Hepatocyte (in vitro differentiated cells): ENCODE data around the gene ARHGAP6. TPM values are rescaled to one million over a fixed set of nuclear protein-coding genes. Genes with fewer than 3 reads are reported as not detected.

Experiments
- DNase-seq: peaks from one replicate; pipeline ENCODE4 v3.0.0-alpha.2; 2016; ENCODE audit warnings: low spot score
- H2AFZ ChIP-seq: fragments of 200-600 bp; sonication (generic); 2 replicates; pipeline ENCODE4 v1.6.0; 2016; ENCODE audit warnings: antibody characterized with exemption, mild to moderate bottlenecking
- H3K27ac ChIP-seq: fragments of 200-600 bp; sonication (generic); 2 replicates; pipeline ENCODE4 v1.5.1; 2016; ENCODE audit warnings: mild to moderate bottlenecking
- H3K27me3 ChIP-seq: fragments of 200-600 bp; sonication (generic); 2 replicates; pipeline ENCODE4 v1.6.1; 2016
- H3K36me3 ChIP-seq: fragments of 200-600 bp; sonication (generic); replicated peaks from 2 replicates; pipeline ENCODE4 v1.5.1; 2016; ENCODE audit warnings: low read depth; ENCODE audit not compliant: insufficient read depth
- H3K4me1 ChIP-seq: fragments of 200-600 bp; sonication (generic); 2 replicates; pipeline ENCODE4 v1.5.1; 2016; ENCODE audit warnings: mild to moderate bottlenecking, moderate library complexity; ENCODE audit not compliant: insufficient read depth
- H3K4me2 ChIP-seq: fragments of 200-600 bp; sonication (generic); 2 replicates; pipeline ENCODE4 v1.6.0; 2016
- H3K4me3 ChIP-seq: fragments of 200-600 bp; sonication (generic); 2 replicates; pipeline ENCODE4 v1.5.1; 2016; ENCODE audit warnings: mild to moderate bottlenecking
- H3K79me2 ChIP-seq: fragments of 200-600 bp; sonication (generic); 2 replicates; pipeline ENCODE4 v1.6.0; 2017; ENCODE audit warnings: mild to moderate bottlenecking
- H3K9me2 ChIP-seq: fragments of 200-600 bp; sonication (generic); replicated peaks from 2 replicates; pipeline ENCODE4 v1.6.0; 2017; ENCODE audit warnings: mild to moderate bottlenecking; ENCODE audit not compliant: insufficient read depth
- H3K9me3 ChIP-seq: fragments of 200-600 bp; sonication (generic); 2 replicates; pipeline ENCODE4 v1.5.1; 2016; ENCODE audit warnings: low read depth, mild to moderate bottlenecking
- H4K20me1 ChIP-seq: fragments of 200-600 bp; sonication (generic); 2 replicates; pipeline ENCODE4 v1.6.0; 2016; ENCODE audit warnings: mild to moderate bottlenecking; ENCODE audit not compliant: insufficient read depth, poor library complexity, severe bottlenecking
- CTCF ChIP-seq: fragments of 200-600 bp; sonication (generic); IDR thresholded peaks from 2 replicates; pipeline ENCODE4 v1.5.1; 2016; ENCODE audit warnings: antibody characterized with exemption, mild to moderate bottlenecking; ENCODE audit not compliant: poor library complexity
- EZH2 ChIP-seq: fragments of 200-600 bp; sonication (generic); IDR thresholded peaks from 2 replicates; pipeline ENCODE4 v1.6.1; 2016; ENCODE audit warnings: antibody characterized with exemption, mild to moderate bottlenecking, borderline replicate concordance
- EZH2phosphoT487 ChIP-seq: fragments of 200-600 bp; sonication (generic); IDR thresholded peaks from one replicate; pipeline ENCODE4 v1.6.1; 2018; ENCODE audit warnings: antibody characterized with exemption, mild to moderate bottlenecking, low read depth, moderate library complexity; ENCODE audit not compliant: unreplicated experiment, severe bottlenecking
- WGBS: methylation state at CpG from one replicate; pipeline ENCODE4 v1.1.6; 2016; ENCODE audit warnings: low lambda C conversion rate; ENCODE audit errors: missing lambda C conversion rate; 5-methylcytosine and 5-hydroxymethylcytosine counted together
- polyA plus RNA-seq: library from polyadenylated mRNA; unstranded; fragments of >200 nt; fragmentation: Nextera tagmentation; extraction: Ambion mirVana; gene quantifications from 2 replicates; pipeline ENCODE4 v1.2.1, GENCODE V29; 2016
- total RNA-seq: library from RNA; depleted of rRNA; stranded (reverse); fragments of >200 nt; gene quantifications from 2 replicates; pipeline ENCODE4 v1.2.3, GENCODE V29; 2014

ARHGAP6 gene
- total and polyA plus RNA-seq, 2 experiments from 2014 or later = 4.9 to 6.9 TPM

GRCh38 chrX:11143931-11144678, 521.6 kb downstream of the ARHGAP6 start:
- H3K9me3 ChIP-seq = no peaks in the 10 kb centered on the region
- no peaks in the 10 kb centered on the region for H3K79me2 ChIP-seq
- H3K4me1 ChIP-seq = no peaks in the 10 kb centered on the region
- no peak overlapping the region for H3K27ac ChIP-seq
- H2AFZ ChIP-seq = no peak overlapping the region
- TF ChIP-seq CTCF = peak; percentile 60
- TF ChIP-seq EZH2phosphoT487 = no peak
- no peak for TF ChIP-seq EZH2
- no peak overlapping the region for H3K4me2 ChIP-seq
- peak; percentile 85 for DNase-seq
- no peaks in the 10 kb centered on the region for H3K9me2 ChIP-seq
- no peaks in the 10 kb centered on the region for H3K36me3 ChIP-seq
- no peaks in the 10 kb centered on the region for H4K20me1 ChIP-seq
- H3K27me3 ChIP-seq = no peaks in the 10 kb centered on the region
- 55% methylated on average over 20 of the region's 20 CpGs for WGBS
- no peak overlapping the region for H3K4me3 ChIP-seq

DNA sequence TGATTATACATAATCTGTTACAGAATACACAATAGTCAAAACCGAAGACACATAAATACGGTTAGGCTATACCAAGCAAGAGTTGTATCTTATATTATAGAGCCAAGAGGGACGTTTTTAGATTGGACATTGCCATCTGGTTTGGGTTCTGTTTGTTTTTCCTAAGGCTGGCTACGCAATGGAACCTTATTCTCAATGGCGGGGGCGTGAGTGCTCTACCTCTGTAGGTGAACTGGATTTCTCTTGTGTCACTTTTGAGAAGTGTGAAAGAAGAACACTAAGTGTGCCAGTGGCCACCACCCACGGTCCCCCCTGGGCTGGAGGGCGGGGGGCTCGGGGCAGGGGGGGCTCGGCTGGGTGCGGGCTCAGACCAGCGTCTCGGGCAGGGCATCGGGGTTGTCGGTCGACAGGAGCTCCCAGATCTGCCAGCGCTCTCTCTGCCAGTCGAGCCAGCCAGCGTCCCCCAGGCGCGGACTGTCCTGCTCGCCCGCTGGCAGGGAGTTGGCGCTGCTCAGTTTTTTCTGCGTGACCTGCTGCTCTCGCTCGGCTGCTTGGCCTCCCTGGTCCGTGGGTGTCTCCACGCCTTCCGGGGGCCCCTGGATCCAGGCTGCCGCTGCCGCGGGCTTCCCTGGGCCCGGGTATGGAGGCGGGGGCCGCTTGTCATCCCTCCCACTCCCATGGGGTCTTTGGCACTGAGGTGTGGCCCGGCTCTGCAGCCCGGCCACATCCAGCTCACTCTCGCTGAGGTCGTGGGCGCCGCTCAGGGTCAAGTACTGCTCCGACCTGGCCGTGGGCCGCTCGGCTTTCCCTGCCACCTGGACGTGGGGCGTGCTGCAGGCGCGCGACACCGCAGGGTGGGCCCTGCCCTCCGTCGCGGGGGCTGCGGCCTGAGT, 527.0 kb downstream of the ARHGAP6 start:
- Histone ChIP-seq H3K36me3 (no peaks in the 10 kb centered on the region), H3K79me2 (no peaks in the 10 kb centered on the region), H3K9me2 (no peaks in the 10 kb centered on the region), H3K4me1 (no peaks in the 10 kb centered on the region), H3K27ac (no peak overlapping the region), H3K9me3 (no peaks in the 10 kb centered on the region), H3K4me2 (no peak overlapping the region), H4K20me1 (no peaks in the 10 kb centered on the region), H2AFZ (no peak overlapping the region), H3K4me3 (no peak overlapping the region), H3K27me3 (no peaks in the 10 kb centered on the region)
- 90% methylated on average over 46 of the region's 56 CpGs for WGBS
- TF ChIP-seq EZH2 (no peak), EZH2phosphoT487 (no peak), CTCF (no peak)
- DNase-seq = no peak

- WGBS = 43% methylated on average over 6 of the region's 6 CpGs
- Histone ChIP-seq H3K36me3 (no peaks in the 10 kb centered on the region), H2AFZ (no peak overlapping the region), H3K9me3 (no peaks in the 10 kb centered on the region), H3K9me2 (no peaks in the 10 kb centered on the region), H3K4me1 (no peaks in the 10 kb centered on the region), H3K4me3 (no peak overlapping the region), H3K79me2 (no peaks in the 10 kb centered on the region), H4K20me1 (no peaks in the 10 kb centered on the region), H3K27ac (no peak overlapping the region), H3K27me3 (no peaks in the 10 kb centered on the region), H3K4me2 (no peak overlapping the region)
- DNase-seq = peak; percentile 63
- TF ChIP-seq CTCF (peak; percentile 71), EZH2phosphoT487 (no peak), EZH2 (no peak)
Observed at GRCh38 chrX:11137543-11138139, 528.1 kb downstream of the ARHGAP6 start.
